Neural cell (in vitro differentiated cells): ENCODE measurements around the gene FNBP1. TPM values are rescaled to one million over a fixed set of nuclear protein-coding genes. Genes with fewer than 3 reads are reported as not detected.
"Not testable (repeated sequence)": the region's sequence is repeated elsewhere in the genome, so short reads cannot be mapped to it uniquely, and the experiment has no call there.

Source experiments
- H2AFZ ChIP-seq: fragments of 200-600, 300-800 bp; sonication (generic), shearing (Covaris generic); 2 replicates; pipeline ENCODE4 v1.6.0; 2014; ENCODE audit warnings: low read depth, mild to moderate bottlenecking, antibody characterized with exemption, low read length, moderate library complexity
- H3F3A ChIP-seq: fragments of 200-600 bp; shearing (Covaris generic); 2 replicates; pipeline ENCODE4 v1.6.1; 2016; ENCODE audit warnings: mild to moderate bottlenecking, moderate library complexity, mixed read lengths, antibody characterized with exemption, low read length; ENCODE audit not compliant: insufficient read depth, poor library complexity, severe bottlenecking
- H3K27ac ChIP-seq: fragments of 200-600, 300-800 bp; sonication (generic), shearing (Covaris generic); 2 replicates; pipeline ENCODE4 v1.5.1; 2014; ENCODE audit warnings: mild to moderate bottlenecking, low read length, moderate library complexity
- H3K27me3 ChIP-seq: fragments of 300-800, 200-600 bp; sonication (generic), shearing (Covaris generic); 2 replicates; pipeline ENCODE4 v1.6.0; 2014; ENCODE audit warnings: mild to moderate bottlenecking, low read depth, low read length, moderate library complexity; ENCODE audit not compliant: insufficient read depth
- H3K36me3 ChIP-seq: fragments of 300-800, 200-600 bp; sonication (generic), shearing (Covaris generic); 2 replicates; pipeline ENCODE4 v1.5.1; 2014; ENCODE audit warnings: mild to moderate bottlenecking, antibody characterized with exemption, low read length, moderate library complexity; ENCODE audit not compliant: insufficient read depth
- H3K4me2 ChIP-seq: fragments of 300-800, 200-600 bp; sonication (generic), shearing (Covaris generic); 2 replicates; pipeline ENCODE4 v1.6.0; 2014; ENCODE audit warnings: mild to moderate bottlenecking, low read length
- H3K4me3 ChIP-seq: fragments of 300-800, 200-600 bp; sonication (generic), shearing (Covaris generic); 2 replicates; pipeline ENCODE4 v1.5.1; 2014; ENCODE audit warnings: mild to moderate bottlenecking, low read length, moderate library complexity
- H3K79me2 ChIP-seq: fragments of 200-600 bp; shearing (Covaris generic); replicated peaks from 2 replicates; pipeline ENCODE4 v1.6.0; 2014; ENCODE audit warnings: mild to moderate bottlenecking, low read length, moderate library complexity; ENCODE audit not compliant: insufficient read depth
- H3K9ac ChIP-seq: fragments of 300-800, 200-600 bp; sonication (generic), shearing (Covaris generic); 2 replicates; pipeline ENCODE4 v1.6.1; 2016; ENCODE audit warnings: mild to moderate bottlenecking, low read length, mixed read lengths
- H3K9me2 ChIP-seq: fragments of 200-600 bp; shearing (Covaris generic); 2 replicates; pipeline ENCODE4 v1.6.1; 2016; ENCODE audit warnings: mild to moderate bottlenecking, low read length, mixed read lengths; ENCODE audit not compliant: insufficient read depth
- H3K9me3 ChIP-seq: fragments of 200-600, 300-800 bp; sonication (generic), shearing (Covaris generic); 2 replicates; pipeline ENCODE4 v1.6.1; 2016; ENCODE audit warnings: mild to moderate bottlenecking, mixed run types, low read length, moderate library complexity, mixed read lengths
- H4K20me1 ChIP-seq: fragments of 200-600 bp; shearing (Covaris generic); 2 replicates; pipeline ENCODE4 v1.6.1; 2016; ENCODE audit warnings: mild to moderate bottlenecking, mixed run types; ENCODE audit not compliant: insufficient read depth
- CTCF ChIP-seq: fragments of 450-650 bp; IDR thresholded peaks from 2 replicates; pipeline ENCODE4 v1.5.1; 2014; ENCODE audit warnings: antibody characterized with exemption, mild to moderate bottlenecking, moderate library complexity; ENCODE audit not compliant: poor library complexity, severe bottlenecking
- EP300 ChIP-seq: fragments of 450-650 bp; conservative IDR thresholded peaks from 2 replicates; pipeline ENCODE4 v1.6.1; 2014; ENCODE audit warnings: antibody characterized with exemption, mild to moderate bottlenecking, moderate library complexity; ENCODE audit not compliant: poor library complexity, severe bottlenecking
- EZH2 ChIP-seq: fragments of 200-600, 300-800 bp; shearing (Covaris generic), sonication (generic); IDR thresholded peaks from 2 replicates; pipeline ENCODE4 v1.6.1; 2014; ENCODE audit warnings: antibody characterized with exemption, low read length, borderline replicate concordance, mild to moderate bottlenecking; ENCODE audit not compliant: insufficient read depth, poor library complexity, severe bottlenecking
- MXI1 ChIP-seq: fragments of 450-650 bp; conservative IDR thresholded peaks from 2 replicates; pipeline ENCODE4 v1.6.1; 2014; ENCODE audit warnings: antibody characterized with exemption, mild to moderate bottlenecking; ENCODE audit not compliant: poor library complexity, severe bottlenecking
- POLR2AphosphoS5 ChIP-seq: IDR thresholded peaks from 2 replicates; pipeline ENCODE4 v1.6.1; 2012
- RAD21 ChIP-seq: fragments of 450-650 bp; conservative IDR thresholded peaks from 2 replicates; pipeline ENCODE4 v1.6.1; 2014; ENCODE audit warnings: antibody characterized with exemption, mild to moderate bottlenecking, moderate library complexity
- REST ChIP-seq: IDR thresholded peaks from 2 replicates; pipeline ENCODE4 v1.6.1; 2012; ENCODE audit warnings: borderline replicate concordance
- SMC3 ChIP-seq: fragments of 450-650 bp; conservative IDR thresholded peaks from 2 replicates; pipeline ENCODE4 v1.6.1; 2014; ENCODE audit warnings: antibody characterized with exemption, mild to moderate bottlenecking, moderate library complexity; ENCODE audit not compliant: poor library complexity
- TAF1 ChIP-seq: IDR thresholded peaks from 2 replicates; pipeline ENCODE4 v1.6.1; 2012; ENCODE audit warnings: low read depth
- polyA plus RNA-seq: library from polyadenylated mRNA; depleted of rRNA; stranded (reverse); fragments of >200 nt; gene quantifications from 2 replicates; pipeline ENCODE4 v1.2.3, GENCODE V29; 2014

FNBP1 gene
- polyA plus RNA-seq, 1 donor from 2014 or later = 16.6 TPM

DNA sequence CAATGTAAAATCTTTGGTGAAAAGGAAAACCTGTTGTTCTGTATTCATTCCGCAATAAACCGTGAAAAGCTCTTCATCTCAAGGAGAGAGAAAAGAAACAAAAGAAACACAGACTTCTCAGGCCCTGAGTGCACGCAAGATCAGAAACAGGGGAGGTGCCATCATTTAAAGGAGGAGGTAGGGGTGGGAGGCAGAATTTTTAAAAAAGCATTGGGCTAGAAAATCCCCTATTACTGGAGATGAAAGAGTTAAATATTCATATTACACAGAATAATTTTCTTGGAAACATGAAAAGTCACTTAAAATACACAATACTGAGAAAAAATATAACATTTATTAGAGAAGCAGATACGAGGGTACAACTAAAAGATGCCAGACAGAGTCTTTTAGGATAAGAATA, 151.4 kb downstream of the FNBP1 start:
- Histone ChIP-seq H3K9ac (no peak overlapping the region), H3K4me2 (no peak overlapping the region), H2AFZ (no peak overlapping the region), H4K20me1 (no peaks in the 10 kb centered on the region), H3K27me3 (no peaks in the 10 kb centered on the region), H3K9me2 (no peaks in the 10 kb centered on the region), H3K79me2 (no peaks in the 10 kb centered on the region), H3K36me3 (peaks cover 6% of the 10 kb centered on the region), H3K4me3 (no peak overlapping the region), H3F3A (no peaks in the 10 kb centered on the region), H3K9me3 (no peaks in the 10 kb centered on the region), H3K27ac (no peak overlapping the region)
- TF ChIP-seq CTCF (no peak), POLR2AphosphoS5 (no peak), REST (no peak), RAD21 (no peak), SMC3 (no peak), EP300 (no peak), MXI1 (no peak), EZH2 (no peak), TAF1 (no peak)

DNA sequence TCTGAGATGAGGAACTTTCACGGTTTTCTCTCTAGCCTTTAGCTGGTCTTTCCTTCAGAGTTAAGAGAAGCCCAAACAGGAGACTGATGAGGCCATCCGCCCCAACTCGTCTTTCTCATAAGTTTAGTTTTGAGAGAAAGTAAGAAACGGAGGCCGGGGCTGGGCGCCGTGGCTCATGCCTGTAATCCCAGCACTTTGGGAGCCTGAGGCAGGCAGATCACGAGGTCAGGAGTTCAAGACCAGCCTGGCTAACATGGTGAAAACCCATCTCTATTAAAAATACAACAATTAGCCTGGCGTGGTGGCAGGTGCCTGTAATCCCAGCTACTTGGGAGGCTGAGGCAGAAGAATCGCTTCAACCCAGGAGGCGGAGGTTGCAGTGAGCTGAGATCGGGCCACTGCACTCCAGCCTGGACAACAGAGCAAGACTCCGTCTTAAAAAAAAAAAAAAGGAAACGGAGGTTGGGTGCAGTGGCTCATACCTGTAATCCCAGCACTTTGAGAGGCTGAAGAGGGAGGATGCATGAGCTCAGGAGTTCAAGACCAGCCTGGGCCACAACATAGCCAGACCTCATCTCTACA, 152.2 kb downstream of the FNBP1 start:
- H3K27ac ChIP-seq, H3F3A ChIP-seq, H3K9ac ChIP-seq, H3K9me2 ChIP-seq, H3K9me3 ChIP-seq, H3K4me2 ChIP-seq, H2AFZ ChIP-seq, H3K36me3 ChIP-seq, H3K27me3 ChIP-seq, H3K79me2 ChIP-seq, H4K20me1 ChIP-seq, H3K4me3 ChIP-seq: not testable (repeated sequence)
